Measurements from ENCODE around the gene RNPS1. TPM values are rescaled to one million over a fixed set of nuclear protein-coding genes. Genes with fewer than 3 reads are reported as not detected.
A peak's percentile ranks its signal among the peaks of the same experiment; 100 is the strongest.

The RNPS1 gene
- total and polyA plus RNA-seq, 9 of the 15 experiments (the other 6 are each of a cell fraction or from before 2014, with no cell fraction given), result 44.9 to 338 (median 202) TPM

GRCh38 chr16:2276368-2277195 lies 8.7 kb upstream of the RNPS1 start:
- WGBS (ENCODE audit: insufficient coverage, low coverage, missing lambda C conversion rate), result 84% methylated on average over 23 of the region's 26 CpGs
- CTCF ChIA-PET (ENCODE audit: low intra/inter-chr PET ratio), result no interaction called here
- no peak for ATAC-seq

More at GRCh38 chr16:2276368-2277195, 8.7 kb upstream of the RNPS1 start:
- peaks cover 3% of the 10 kb centered on the region for H3K9me1 ChIP-seq (ENCODE audit: control insufficient read depth, insufficient read depth, low read length)
- H3K9ac ChIP-seq (ENCODE audit: insufficient read depth in 1 of 2, low read depth in 2 of 2, low read length in 2 of 2), result peak overlapping the region in 1 of 2 experiments; percentile 74; a peak in 1 of 4 replicates
- no peak overlapping the region for H3K4me3 ChIP-seq
- in situ Hi-C loops (cut with MboI), result no loop called here
- no peak for FAIRE-seq
- H3K4me1 ChIP-seq (replicated peaks in 1 of 2; ENCODE audit: control insufficient read depth in 2 of 2, insufficient read depth in 2 of 2, low read length in 2 of 2), result peaks cover 0 to 49% of the 10 kb centered on the region in 2 experiments; a peak in 2 of 5 replicates
- no TSS peak for BruUV-seq (replicated peaks)
- no peak overlapping the region for H3K4me2 ChIP-seq (ENCODE audit: insufficient read depth, low read length)
- intact Hi-C loops (cut with micrococcal nuclease), result no loop called here
- H4K20me1 ChIP-seq (replicated peaks; ENCODE audit: control insufficient read depth, insufficient read depth, low read length), result no peaks in the 10 kb centered on the region
- no peaks in the 10 kb centered on the region for H3K27me3 ChIP-seq (ENCODE audit: control insufficient read depth in 2 of 2, insufficient read depth in 2 of 2, low read length in 2 of 2)
- TF ChIP-seq ELK1 (CRISPR knock-in tag; IDR thresholded peaks at IDR 0.05), result no peak
- POLR2A ChIA-PET, result interaction anchor here (0.7 to 1.0 kb wide), 2 partner anchors 11 to 243 kb away, joined by 3 read pairs; no protein-coding TSS in a partner anchor
- H3K9me3 ChIP-seq (replicated peaks; ENCODE audit: control insufficient read depth, insufficient read depth, low read depth, low read length), result no peaks in the 10 kb centered on the region
- no peak for DNase-seq (ENCODE audit: extremely low read depth in 1 of 4, low spot score in 3 of 4)
- peaks cover 38% of the 10 kb centered on the region; the same call in 2 of the 3 replicates for H3K36me3 ChIP-seq (ENCODE audit: control insufficient read depth, insufficient read depth, low read length)
- H3K27ac ChIP-seq (ENCODE audit: extremely low read depth, low read depth, low read length), result no peak overlapping the region
- no peak overlapping the region for H2AFZ ChIP-seq (ENCODE audit: low read depth, low read length)
- H3K79me2 ChIP-seq (ENCODE audit: control insufficient read depth, insufficient read depth, low read length), result no peaks in the 10 kb centered on the region

Data from K562 (cell line).